GM18517 (cell line): Measurements from ENCODE around the gene CCDC85B.

ENCODE experiments used
- ATAC-seq: cut with Tn5 transposase; IDR thresholded peaks from one replicate; pipeline ENCODE4 v1.9.1; 2021; ENCODE audit warnings: mild to moderate bottlenecking, moderate library complexity; ENCODE audit not compliant: unreplicated experiment

The CCDC85B gene

GRCh38 chr11:65857500-65857852 is 33.0 kb upstream of the CCDC85B start:
- ATAC-seq, result no peak

GRCh38 chr11:65857853-65858680 is 32.4 kb upstream of the CCDC85B start, which contains the start of gene CFL1:
TSS of gene CFL1 (minus strand) at chr11:65858180. CDS start at chr11:65858099, 81 bp downstream.
- ATAC-seq, result peak; percentile 45

DNA sequence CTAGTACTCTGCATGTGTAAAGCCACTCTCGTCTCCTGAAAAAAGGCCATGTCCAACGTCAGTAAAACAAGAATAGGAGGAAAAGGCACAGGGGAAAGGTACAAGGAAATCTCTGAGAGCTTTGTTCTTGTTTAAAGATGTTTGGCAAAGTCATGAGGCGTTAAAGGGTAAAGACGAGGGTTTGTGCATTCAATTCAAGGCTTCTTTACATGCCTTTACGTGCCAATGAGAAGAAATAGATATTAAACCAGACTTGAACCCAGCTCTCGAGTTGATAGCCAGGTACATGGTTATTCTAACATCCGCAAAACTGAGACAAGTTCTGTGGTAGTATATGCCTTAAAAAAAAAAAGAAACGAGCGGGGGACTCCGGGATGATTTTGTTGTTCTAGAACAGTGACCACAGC is 31.8 kb upstream of the CCDC85B start:
- ATAC-seq, result no peak

DNA sequence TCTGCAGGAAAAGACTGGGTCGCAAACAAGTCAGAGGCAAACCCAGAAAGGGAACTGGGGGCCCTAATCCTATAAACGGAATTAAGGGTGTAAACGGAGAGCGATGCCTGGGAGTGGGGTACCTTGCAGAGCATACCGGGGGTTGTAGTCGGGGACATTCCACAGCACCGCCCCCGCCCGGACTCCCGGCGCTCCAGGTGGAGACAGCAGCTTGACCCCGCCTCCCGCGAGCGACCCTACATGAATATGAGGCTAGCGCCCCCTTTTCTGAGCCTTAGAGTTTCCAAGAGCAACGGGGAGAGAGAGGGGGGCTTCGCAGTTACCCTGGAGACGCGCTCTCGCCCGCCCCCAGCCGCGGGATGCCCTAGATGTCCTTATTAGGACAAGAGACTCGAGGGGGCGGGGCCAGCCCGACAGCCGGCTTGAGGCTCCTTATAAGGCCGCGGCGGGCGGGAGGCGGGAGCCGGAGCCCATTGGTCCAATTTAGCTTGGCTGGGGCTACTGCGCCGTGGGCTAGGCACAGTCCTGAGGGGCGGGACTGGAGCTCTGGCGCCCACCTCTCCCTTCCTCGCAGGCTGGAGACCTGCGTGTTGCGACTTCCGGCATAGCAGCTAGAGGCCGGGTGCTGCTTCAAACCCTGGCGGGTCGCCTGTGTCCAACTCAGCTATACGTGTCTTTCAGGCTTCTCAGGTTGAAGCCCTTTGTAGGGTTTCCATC is 31.2 kb upstream of the CCDC85B start:
- peak; percentile 50 for ATAC-seq

GRCh38 chr11:65859812-65860277 is 30.6 kb upstream of the CCDC85B start:
- peak; percentile 0 for ATAC-seq

GRCh38 chr11:65860278-65861164 is 30.0 kb upstream of the CCDC85B start, which contains the start of gene MUS81:
TSS of gene MUS81 (plus strand) at chr11:65860433. CDS start at chr11:65860754, 321 bp downstream.
- ATAC-seq, result peak; percentile 36

DNA sequence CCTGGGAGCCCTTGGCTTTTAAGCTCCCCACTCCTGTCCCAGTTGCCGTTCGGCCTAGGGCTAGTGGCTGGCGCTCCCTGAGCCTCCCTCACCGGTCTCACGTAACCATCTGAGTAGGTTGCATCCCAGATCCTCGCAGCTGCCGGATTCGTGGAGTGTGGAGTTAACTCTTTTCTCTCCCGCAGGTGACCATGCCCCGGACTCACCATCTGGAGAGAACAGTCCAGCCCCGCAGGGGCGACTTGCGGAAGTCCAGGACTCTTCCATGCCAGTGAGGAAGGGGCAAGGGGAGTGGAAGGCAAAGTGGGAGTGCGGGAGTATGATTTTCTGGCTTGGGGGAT is 29.3 kb upstream of the CCDC85B start:
- no peak for ATAC-seq

GRCh38 chr11:65861533-65862183 is 28.8 kb upstream of the CCDC85B start:
- ATAC-seq, result no peak

- ATAC-seq, result no peak
Observed at GRCh38 chr11:65862191-65862735, 28.2 kb upstream of the CCDC85B start.

DNA sequence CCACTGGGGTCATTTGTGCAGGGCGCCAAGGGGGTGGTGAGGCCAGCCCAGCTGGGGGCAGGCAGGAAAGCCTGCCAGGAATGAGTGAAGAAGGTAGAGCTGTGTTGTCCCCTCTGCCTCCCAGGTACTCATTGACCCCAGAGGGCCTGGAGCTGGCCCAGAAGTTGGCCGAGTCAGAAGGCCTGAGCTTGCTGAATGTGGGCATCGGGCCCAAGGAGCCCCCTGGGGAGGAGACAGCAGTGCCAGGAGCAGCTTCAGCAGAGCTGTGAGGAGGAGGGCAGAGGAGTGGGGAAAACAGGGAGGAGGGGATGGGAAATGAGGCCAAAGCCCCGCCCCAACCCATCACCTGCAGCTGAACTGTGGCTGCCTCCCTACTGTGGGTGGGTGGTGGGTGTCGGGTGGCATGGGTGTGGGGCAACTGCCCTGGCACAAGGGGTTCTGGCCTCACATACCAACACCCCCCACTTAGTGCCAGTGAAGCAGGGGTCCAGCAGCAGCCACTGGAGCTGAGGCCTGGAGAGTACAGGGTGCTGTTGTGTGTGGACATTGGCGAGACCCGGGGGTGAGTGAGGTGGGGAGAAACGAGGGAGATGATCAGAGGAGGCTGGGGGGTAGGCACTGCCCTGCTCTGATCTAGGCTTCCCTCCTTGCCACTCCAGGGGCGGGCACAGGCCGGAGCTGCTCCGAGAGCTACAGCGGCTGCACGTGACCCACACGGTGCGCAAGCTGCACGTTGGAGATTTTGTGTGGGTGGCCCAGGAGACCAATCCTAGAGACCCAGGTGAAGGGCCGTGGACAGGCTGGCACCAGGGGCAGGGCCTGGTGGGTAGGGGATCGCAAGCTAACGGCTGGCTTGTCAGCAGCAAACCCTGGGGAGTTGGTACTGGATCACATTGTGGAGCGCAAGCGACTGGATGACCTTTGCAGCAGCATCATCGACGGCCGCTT is 27.3 kb upstream of the CCDC85B start:
- no peak for ATAC-seq

DNA sequence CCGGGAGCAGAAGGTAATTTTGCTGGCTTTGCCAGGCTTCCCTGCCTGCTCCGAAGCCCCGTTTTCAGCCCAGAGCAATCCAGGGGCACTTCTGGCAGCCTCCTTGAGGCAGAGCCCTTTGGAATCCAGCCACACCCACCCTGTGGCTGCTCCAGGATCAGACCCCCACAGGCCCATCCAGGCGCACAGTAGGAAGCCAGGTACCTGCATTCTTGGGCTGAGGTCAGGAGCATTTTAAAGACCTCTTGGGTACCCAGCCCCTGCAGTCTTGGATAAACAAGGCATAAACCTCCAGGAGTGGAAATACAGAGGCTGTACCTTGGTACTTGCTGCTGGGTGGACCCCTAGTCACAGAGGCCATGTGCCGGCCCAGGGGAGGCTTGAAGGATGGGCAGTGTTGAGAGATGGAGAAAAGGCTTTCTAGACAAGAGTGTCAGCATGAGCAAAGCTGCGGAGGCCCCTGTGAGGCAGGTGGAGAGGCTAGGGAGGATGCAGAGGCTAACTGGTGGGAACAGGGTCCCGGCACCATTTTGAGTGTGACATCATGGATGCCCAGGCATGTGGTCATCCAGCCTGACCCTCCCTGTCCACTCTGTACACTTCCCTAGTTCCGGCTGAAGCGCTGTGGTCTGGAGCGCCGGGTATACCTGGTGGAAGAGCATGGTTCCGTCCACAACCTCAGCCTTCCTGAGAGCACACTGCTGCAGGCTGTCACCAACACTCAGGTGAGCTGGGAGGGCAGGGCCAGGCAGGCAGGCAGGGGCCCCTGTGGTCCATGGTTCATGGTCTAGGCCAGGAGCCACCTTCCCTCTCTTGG is 26.4 kb upstream of the CCDC85B start:
- no peak for ATAC-seq

DNA sequence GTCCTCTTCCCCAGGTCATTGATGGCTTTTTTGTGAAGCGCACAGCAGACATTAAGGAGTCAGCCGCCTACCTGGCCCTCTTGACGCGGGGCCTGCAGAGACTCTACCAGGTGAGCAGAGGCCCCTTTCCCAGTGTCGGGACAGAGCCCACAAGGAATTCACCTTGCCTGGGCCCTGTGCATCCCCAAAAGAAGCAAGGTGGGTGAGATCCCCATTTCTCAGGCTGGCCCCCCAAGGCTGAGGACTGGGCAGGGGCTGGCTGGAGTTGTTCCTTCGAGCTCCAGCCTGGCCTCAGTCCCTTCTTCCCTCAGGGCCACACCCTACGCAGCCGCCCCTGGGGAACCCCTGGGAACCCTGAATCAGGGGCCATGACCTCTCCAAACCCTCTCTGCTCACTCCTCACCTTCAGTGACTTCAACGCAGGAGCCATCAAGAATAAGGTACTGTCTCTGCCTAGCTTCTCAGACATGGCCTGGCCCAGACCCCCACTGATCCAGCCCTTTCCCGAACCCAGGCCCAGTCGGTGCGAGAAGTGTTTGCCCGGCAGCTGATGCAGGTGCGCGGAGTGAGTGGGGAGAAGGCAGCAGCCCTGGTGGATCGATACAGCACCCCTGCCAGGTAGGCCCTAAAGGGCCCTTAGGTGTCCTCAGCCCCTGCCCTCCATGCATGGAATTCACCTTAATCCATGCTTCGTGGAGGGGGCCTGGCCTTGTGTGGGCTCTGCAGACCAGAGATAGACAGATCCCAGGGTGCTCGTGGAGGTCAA is 25.6 kb upstream of the CCDC85B start:
- ATAC-seq, result no peak

DNA sequence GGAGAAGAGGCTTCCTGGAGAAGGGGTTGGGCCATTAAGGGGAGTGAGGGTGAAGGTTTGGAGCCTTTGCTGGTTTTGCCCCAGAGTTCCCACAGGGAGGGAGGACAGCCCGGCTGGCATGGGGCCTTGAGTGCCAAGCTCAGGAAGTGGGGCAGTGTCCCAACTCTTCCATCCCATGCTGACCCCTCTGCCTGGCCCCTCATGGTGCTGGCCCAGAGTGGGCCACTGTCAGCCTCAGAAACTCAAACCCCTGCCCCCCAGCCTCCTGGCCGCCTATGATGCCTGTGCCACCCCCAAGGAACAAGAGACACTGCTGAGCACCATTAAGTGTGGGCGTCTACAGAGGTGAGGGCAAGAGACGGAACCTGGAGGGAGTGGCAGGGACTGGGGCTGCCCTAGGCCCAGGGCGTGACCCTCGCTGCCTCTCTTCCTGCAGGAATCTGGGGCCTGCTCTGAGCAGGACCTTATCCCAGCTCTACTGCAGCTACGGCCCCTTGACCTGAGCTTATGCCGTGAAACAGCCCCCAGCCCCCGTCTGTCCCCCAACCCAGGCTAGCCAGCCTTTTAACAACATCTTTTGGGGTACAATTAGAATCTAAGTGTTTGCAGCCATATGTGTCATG is 24.8 kb upstream of the CCDC85B start:
- ATAC-seq, result no peak

DNA sequence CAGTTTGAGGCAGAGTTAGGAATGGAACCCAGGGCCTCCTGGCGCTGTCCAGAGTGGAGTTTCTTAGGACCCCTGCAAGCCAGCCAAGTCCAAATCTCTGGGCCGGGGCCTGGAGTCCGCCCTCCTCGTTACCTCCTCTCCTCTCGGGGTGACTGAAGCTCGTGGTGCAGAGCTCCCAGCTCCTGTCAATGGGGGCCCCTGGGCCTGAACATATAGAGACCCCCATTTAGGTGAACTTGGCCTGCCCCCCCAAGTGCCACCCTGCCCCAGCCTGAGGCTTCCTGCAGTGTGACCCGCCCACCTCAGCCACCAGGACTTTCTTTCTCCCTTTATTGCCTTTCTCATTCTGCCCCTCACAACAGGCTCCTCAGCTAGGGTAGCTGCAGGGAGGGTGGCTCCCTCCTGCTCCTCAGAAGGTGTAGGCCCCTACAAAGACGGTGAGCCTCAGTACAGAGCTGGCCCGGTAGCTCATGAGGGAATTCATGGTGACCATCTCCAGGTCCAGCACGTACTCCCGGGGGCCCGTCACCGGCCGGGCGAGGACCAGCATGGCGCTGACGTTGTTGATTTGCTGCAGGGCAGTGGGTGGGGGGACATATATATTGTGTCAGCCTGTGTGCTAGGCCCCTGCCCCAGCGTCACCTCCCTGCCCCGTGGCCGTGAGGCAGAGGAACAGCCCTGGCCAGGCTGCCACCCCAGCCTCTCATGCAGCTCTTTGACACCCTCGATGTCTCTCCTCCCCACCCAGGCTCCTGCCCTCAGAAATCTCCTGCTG is 23.8 kb upstream of the CCDC85B start:
- no peak for ATAC-seq

DNA sequence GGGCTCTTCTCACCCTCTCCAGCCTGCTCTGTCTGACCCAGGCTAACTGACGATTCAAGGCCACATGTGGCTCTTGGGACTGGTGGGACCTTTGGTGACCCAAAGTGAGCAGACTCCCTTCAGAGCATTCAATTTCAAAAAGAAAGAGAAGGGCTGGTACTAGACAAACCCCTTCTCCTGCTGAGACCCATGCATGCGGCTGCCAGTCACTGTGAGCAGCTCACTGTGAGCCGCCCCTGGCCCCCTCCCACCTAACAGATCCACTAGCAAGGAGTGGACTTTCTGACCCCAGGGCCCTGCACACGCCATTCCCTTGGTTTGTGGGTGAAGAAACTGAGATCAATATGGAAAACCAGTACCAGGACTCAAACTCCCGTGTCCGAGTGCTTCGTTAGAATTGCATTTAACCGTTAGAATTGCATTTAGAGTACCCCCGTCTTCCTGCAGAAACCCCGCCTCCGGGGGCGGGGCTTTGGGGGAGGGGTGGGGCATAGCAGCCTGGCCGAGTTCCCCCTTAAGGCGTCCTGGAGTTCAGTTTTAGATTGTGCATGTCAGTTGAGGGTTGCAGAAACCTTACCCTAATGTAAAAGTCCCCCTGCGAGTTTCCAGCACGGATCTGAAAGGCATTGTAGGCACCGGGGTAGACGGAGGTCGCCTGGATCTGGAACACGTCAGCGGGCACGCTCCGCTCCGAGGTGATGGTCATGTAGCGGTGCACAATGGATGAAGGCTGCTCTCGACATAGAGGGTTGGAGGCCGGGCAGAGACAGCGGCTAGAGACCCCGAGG is 23.0 kb upstream of the CCDC85B start:
- ATAC-seq, result no peak
